Measurements from ENCODE around the gene TENM3.

- TF ChIP-seq RBBP5 (IDR thresholded peaks at IDR 0.05; ENCODE audit: borderline replicate concordance, low read depth, low read length) (no peak), BRCA1 (IDR thresholded peaks at IDR 0.05; ENCODE audit: low read depth, low read length) (no peak), TAF1 (IDR thresholded peaks at IDR 0.05; ENCODE audit: low read depth, low read length) (no peak), YY1 (IDR thresholded peaks at IDR 0.05; ENCODE audit: low read depth, low read length) (no peak), CREB1 (IDR thresholded peaks at IDR 0.05) (no peak), SP2 (IDR thresholded peaks at IDR 0.05; ENCODE audit: low read length) (no peak), POLR2A (IDR thresholded peaks at IDR 0.05; ENCODE audit: control extremely low read depth in 1 of 2, low read depth in 2 of 2, low read length in 2 of 2) (no peak), GABPA (IDR thresholded peaks at IDR 0.05; ENCODE audit: borderline replicate concordance, insufficient read depth, low read length) (no peak), CHD2 (IDR thresholded peaks at IDR 0.05; ENCODE audit: low read length) (no peak)
- TF ChIP-seq, protein P1, sequence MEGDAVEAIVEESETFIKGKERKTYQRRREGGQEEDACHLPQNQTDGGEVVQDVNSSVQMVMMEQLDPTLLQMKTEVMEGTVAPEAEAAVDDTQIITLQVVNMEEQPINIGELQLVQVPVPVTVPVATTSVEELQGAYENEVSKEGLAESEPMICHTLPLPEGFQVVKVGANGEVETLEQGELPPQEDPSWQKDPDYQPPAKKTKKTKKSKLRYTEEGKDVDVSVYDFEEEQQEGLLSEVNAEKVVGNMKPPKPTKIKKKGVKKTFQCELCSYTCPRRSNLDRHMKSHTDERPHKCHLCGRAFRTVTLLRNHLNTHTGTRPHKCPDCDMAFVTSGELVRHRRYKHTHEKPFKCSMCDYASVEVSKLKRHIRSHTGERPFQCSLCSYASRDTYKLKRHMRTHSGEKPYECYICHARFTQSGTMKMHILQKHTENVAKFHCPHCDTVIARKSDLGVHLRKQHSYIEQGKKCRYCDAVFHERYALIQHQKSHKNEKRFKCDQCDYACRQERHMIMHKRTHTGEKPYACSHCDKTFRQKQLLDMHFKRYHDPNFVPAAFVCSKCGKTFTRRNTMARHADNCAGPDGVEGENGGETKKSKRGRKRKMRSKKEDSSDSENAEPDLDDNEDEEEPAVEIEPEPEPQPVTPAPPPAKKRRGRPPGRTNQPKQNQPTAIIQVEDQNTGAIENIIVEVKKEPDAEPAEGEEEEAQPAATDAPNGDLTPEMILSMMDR (IDR thresholded peaks at IDR 0.05; ENCODE audit: control extremely low read depth in 1 of 3, insufficient read depth in 1 of 3, low read depth in 1 of 3, low read length in 3 of 3) = no peak
Observed at GRCh38 chr4:182338063-182338462, 94.9 kb downstream of the TENM3 start.
